ENCODE measurements around the gene GGT5.
"Not testable (repeated sequence)": the region's sequence is repeated elsewhere in the genome, so short reads cannot be mapped to it uniquely, and the experiment has no call there.

Gene GGT5

DNA sequence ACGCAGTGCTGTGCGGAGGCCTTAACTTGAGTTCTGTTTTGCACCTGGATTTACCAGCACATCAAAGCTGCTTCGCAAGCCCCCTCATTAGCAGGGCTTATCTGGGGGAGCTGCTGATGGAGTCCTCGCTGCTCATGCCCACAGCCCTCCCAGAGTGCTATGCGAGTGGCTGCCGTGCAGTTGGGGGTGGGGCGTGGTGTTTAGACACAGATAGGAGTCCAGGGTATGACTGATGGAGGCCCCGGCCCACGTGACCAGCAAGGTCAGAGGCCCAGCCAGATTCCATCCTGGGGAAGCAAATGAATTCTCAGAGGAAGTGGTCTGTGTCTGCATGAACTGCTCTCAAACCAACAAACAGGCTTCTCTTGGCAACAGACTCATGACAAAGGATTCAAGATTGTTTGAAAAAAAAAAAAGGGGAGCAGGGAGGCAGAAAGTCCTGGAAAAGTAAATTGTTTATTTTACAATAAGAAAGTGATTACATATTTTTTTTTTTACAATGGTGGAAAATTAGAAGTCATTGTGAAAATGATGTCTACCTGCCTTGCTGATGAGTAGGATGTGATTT lies 19.5 kb upstream of the GGT5 start:
- in situ Hi-C loops (cut with MboI; ENCODE audit: low sequenced_read_pairs), result not testable (repeated sequence)

DNA sequence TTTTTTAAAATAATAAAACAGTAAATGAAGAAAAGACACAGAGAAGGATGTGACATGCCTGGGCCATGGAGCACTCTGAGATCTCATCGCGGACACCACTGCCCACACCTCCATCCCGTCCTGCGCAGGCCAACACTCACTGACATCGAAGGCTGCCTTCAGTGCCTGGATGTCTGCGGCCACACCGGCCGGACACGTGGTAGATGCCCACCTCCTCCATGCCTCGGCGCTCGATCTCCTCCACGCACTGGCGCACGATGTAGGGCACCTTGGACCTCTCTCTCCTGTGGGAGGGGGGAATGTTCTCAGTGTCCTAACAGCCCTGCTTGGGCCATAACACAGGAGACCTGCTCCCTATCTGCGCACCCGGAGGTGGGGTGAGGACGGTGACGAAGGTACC lies 18.6 kb upstream of the GGT5 start:
- in situ Hi-C loops (cut with MboI; ENCODE audit: low sequenced_read_pairs), result not testable (repeated sequence)

DNA sequence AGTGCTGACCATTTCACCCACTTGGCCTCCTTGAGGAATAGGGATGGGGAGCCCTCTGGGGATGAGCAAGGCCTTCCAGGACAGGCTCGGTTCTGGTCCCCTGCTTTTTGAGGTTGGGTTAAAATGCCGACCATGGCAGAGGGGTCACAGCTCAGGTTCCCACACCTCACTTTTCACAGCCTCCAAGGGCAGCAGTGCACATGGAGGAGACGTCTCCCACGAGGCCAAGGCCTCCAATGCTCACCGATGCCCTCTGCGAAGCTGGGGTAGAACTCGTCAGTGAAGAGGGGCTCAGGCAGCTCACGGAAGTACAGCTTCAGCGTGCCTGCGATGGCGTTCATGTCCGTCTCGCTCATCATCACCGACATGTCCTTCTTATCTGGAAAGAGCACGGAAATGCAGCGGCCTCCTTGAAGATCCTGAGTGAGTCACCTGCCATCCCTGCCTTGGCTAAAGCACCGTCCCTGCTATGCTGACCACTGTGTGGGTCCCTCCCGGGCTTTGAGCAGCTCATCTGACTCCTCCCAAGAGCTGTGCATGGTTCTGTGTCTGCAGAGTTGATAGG lies 17.4 kb upstream of the GGT5 start:
- in situ Hi-C loops (cut with MboI; ENCODE audit: low sequenced_read_pairs), result not testable (repeated sequence)

DNA sequence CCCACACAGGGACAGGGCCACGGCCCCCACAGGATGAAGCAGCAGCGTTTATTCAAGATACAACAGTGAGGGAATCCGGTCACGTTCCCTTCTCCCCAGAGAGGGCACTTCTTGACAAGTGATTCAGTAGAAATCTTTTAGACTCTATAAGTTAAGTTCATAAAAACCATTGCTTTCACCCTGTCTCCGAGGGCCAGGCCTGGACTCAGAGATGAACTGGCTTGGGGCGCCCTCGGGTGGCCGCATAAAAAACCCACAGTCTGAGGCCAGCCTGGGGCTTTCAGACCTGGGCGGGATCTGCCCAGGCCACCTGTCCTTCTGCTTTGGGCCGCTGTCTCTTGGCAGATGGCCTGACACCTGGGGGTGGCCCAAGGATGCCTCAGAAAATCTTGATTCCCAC lies 14.6 kb upstream of the GGT5 start:
- in situ Hi-C loops (cut with MboI; ENCODE audit: low sequenced_read_pairs), result not testable (repeated sequence)

DNA sequence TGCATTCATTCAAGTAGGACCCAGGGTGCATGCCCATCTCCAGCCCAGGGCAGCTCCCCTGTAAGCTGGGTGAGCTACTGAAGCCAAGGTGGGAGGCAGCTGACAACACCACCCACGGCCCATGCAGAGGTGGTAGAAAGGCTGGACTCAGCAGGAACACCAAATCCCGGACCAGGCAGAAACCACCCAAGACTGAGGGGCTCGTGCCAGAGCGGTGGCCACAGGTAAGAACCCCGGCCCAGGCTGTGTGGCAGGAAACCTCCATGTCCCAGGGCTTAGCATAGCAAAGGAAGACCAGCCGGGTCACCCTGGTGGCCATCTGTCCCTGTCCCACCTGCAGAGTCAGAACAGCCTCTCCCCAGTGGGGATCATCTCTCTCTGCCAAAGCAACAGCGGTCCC lies 11.9 kb upstream of the GGT5 start:
- in situ Hi-C loops (cut with MboI; ENCODE audit: low sequenced_read_pairs), result not testable (repeated sequence)

DNA sequence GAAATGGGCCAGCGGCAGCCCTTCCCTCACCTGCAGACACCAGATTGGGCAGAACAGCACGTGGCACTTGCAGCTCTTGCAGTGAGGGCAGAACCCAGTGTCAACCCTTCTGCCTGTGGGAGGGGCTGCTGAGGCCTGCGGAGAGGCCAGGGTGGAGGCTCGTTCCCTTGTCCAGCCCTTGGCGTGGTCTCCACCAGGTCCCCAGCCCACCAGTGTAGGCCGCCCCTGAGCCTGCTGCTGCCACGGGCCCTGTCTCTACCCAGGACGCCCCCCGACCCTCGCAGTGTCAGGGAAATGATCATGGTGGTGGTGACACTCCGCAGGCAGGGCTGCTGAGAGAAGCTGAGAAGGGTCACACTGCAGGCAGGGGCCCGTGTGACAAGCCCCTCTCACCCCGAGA lies 11.3 kb upstream of the GGT5 start:
- in situ Hi-C loops (cut with MboI; ENCODE audit: low sequenced_read_pairs), result not testable (repeated sequence)

DNA sequence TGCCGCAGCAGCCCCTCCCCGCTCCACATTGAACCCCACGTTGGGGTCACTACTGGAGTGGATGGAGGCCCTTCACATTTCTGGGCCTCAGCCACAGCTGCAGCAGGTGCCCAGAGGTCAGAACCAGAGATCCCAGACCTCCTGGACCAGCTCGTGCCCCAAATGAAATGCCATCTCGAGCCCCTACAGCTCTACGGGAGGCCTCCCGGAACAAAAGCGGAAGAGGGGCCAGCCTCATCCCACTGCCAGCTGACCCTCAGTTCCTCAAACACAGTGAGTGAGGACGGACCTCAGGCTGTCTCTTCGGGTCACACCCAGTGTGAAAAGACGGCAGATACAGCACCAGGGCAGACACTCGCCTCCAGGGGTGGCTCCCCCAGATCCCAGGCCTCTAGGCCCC lies 8.2 kb upstream of the GGT5 start:
- in situ Hi-C loops (cut with MboI; ENCODE audit: low sequenced_read_pairs), result not testable (repeated sequence)

DNA sequence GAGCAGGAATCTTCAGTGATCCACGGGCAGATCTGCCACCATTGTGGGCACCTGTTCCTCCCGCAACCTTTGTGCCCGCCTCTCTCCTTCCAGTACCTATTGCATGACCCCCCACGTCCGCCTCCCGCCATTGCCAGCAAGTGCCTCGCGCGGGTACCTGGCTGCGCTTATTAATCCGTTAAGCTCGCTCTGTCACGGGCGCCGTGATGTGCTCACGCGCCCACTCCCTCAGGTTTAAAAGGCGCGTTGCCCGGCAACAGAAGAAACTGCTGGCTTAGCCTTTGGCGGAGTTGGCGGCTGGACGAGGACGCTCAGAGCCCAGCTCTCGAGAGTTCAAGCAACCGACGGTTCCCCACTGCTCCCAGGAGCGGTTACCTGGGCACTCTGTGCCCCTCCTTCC lies 6.4 kb upstream of the GGT5 start:
- in situ Hi-C loops (cut with MboI; ENCODE audit: low sequenced_read_pairs), result not testable (repeated sequence)

DNA sequence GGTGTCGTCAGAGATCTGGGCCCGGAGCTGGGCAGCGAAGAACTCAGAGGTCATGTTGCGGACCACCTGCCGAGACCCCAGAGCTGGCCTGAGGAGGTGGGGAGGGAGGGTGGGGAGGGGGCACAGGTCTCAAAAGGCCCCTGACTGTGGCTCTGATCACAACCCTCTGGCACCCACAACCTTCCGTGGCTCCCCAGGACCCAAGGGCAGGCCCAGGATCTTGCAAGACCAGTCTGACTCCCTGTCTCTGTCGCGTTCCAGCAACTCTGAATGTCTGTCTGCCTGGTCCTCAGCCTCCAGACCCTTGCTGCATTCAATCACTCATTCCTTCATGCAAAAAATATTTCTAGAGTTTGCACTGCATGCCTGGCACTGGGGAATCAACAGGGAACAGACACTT lies 4.5 kb upstream of the GGT5 start:
- in situ Hi-C loops (cut with MboI; ENCODE audit: low sequenced_read_pairs), result not testable (repeated sequence)

DNA sequence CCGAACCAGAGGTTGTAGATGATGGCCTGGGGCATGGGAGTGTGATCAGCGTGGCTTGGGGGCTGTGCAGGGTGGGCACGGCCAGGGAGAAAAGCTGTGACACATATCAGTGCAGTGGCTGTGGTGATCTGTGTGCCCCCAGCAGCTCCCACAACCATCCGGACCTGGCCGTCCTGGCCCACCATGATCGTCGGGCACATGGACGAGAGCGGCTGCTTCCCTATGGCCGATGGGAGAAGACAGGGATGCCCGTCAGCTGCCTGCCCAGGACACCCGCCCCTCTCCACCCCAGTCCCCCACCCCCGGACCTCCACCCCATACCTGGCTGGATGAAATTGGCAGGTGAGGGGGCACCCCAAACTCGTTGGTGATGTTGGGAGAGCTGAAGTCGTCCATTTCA lies 3.7 kb upstream of the GGT5 start:
- in situ Hi-C loops (cut with MboI; ENCODE audit: low sequenced_read_pairs), result not testable (repeated sequence)

DNA sequence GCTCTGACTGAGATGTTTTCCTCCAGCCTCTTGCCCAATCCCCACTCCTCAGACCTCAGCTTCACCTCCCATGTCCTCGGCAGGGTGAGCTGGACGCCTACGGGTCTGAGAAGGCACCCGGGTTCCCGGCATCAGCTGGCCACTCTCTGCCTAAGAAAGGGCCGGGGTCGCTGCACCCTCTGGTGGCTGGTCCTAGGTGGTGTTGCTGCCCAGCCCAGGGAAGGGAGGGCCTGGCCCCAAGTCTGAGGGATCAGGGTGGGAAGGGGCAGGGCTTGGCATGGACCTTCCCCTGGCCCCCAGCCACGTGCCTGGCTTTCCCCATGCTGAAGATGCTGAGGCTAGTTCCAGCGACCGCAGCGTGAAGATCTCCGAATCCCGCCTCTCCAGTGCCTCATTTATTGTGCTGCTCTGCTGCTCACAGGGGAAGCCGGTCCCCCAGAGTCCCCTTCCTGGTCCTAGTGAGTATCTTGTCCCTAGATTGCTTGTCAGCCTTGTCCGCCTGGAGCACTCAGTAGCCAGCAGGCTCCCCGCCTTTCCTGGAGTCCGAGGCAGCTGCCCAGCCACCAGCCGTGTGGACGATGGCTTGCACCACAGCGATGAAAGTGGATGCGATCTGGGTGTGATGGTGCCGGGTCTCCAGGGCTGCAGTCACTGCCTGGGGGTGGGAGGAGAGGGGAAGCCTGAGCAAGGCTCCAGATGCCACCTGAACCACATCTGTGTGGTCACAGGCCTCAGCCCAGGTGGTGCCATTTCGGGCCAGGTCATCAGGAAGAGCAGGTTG lies 2.9 kb upstream of the GGT5 start:
- in situ Hi-C loops (cut with MboI; ENCODE audit: low sequenced_read_pairs), result no loop called here

DNA sequence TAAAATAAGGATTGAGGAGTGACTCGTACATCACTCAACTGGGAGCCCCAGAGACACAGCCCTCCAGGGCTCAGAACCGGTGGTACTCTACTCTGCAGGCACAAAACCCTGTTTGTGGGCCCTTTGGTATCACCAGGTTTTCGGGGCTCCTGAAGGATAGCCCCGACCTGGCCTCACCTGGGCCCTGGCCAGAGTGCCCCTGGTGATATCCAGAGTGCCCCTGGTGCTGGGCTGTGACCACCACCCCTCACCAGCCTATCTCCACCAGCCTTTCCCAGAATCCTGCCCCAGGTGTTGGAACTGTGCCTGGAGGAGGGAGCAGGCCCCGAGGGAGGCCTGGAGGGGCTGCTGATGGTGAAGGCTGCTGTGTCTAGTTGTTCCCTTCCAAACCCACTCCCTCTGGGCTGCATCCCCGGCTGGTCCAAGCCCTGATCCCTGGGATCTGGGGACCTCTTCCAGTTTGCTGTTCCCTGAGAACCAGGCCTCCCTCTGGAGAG lies 2.2 kb upstream of the GGT5 start:
- in situ Hi-C loops (cut with MboI; ENCODE audit: low sequenced_read_pairs), result no loop called here

DNA sequence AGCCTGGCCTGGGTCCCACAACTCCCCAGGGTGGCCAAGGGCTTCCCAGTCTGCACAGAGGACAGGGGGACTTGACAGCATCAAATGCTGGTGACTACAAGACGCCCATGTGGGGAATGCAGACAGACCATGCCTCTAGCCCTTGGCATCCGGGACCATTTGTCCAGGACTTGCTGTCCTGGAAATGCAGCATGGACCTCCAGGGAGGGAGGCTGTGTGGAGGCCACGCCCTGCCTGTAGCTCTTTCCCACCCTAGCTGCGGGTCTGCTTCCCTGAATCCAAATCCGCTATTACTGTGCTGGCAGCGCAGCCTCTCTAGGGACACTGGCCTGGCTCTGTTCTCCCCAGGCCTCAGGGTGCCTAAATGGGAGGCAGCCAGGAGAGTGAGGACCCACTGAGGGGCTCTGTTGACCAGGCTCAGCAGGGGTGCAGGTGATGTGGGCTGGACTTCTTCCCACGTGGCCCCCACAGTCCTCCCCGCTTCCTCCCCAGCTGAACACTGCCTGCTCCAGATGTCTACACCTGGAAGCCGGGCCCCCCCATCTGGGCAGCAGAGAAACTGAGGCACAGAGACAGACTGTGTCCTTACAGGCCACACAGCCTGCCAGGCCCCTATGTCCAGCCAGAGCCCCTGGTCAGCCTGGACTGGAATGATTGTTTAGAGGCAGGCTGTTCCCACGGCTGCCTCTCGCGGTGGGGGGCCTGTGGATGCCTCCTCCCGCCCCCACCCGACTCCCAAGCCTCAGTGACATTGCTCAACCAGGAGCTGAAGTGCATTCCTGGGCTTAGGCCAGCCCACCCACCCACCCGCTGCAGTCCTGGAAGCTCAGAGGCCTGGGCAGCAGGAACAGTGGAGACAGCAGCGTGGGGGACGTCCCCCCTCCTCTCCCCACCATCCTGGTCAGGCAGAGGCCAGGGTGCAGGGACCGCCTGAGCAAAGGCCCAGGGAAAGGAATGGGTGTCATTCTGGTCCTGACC lies 991 bp upstream of the GGT5 start:
- in situ Hi-C loops (cut with MboI; ENCODE audit: low sequenced_read_pairs), result not testable (repeated sequence)

DNA sequence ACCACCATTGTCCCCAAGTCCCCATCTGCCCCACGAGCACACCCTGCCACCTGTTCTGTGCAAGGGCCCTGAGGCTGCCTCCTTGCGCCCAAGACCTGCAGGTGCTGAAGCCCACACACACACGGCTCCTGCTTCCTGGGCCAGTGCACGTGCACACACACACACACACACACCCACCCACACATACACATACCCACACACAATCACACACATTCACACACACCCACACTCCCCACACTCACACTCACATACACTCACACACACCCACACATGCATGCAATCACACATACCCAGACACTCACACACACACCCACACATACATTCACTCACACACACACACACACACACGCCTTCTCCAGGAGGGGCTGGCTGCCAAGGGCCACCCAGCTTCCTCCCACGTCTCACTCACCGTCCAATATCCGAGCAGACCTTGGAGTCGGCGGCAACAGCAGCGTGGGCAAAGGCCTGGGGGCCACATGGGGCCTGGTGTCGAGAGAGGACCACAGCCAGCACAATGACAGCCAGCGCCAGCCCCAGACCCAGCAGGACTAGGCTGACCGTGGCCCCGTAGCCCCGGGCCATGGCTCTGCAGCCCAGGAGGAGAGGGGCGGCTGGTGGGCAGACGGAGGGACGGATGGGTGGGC lies 616 bp downstream of the GGT5 start:
- in situ Hi-C loops (cut with MboI; ENCODE audit: low sequenced_read_pairs), result no loop called here

DNA sequence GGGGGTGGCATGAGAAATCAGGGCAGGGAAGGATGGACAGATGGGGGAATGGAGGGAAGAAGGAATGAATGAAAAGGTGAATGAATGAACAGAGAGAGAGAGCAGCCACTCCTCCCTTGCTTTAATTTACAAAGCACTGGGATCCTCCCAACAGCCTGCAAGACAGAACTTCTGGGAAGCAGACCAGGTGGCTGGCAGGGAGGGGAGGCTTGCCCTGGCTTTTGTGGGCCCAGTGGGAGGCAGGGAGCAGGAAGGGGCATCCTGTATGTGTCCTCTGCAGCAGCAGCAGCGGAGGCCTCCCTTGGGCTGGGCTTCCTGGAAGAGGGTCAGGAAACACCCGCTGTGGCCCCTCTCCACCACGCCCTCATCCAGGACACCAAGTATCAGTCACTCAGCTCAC lies 1.5 kb downstream of the GGT5 start:
- in situ Hi-C loops (cut with MboI; ENCODE audit: low sequenced_read_pairs), result not testable (repeated sequence)

DNA sequence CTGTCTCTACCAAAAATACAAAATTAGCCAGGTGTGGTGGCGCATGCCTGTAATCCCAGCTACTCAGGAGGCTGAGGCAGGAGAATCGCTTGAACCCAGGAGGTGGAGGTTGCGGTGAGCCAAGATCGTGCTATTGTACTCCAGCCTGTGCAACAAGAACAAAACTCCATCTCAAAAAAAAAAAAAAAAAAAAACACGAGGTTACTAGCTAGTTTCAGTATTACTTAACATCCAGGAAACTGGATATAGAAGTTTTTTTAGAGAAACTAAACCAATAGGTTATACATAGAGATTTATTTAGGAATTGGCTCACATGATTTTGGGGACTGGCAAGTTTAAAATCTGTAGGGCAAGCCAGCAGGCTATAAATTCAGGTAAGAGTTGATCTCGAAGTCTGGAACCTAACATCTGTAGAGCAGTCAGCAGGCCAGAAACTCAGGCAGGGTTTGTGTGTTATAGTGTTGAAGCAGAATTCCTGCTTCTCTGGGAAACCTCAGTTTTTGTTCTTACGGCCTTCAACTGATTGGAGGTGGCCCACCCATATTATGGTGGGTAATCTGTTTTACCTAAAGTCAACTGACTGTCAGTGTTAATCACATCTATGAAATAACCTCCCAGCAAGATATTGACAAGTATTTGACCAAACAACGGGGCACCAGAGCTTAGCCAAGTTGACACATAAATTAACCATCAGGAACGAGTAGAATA lies 3.7 kb downstream of the GGT5 start:
- in situ Hi-C loops (cut with MboI; ENCODE audit: low sequenced_read_pairs), result not testable (repeated sequence)

DNA sequence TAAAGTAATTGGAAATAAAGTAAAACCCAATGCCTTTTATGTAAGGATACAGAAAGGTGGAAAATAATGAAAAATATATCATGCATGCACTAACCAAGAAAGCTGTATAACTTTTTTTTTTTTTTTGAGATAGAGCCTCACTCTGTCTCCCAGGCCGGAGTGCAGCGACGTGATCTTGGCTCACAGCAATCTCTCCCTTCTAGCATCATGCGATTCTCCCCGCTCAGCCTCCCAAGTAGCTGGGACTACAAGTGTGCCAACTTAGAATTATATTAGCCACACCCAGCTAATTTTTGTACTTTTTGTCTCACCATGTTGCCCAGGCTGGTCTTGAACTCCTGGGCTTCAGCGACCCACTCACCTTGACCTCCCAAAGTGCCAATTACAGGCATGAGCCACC lies 4.5 kb downstream of the GGT5 start:
- in situ Hi-C loops (cut with MboI; ENCODE audit: low sequenced_read_pairs), result no loop called here

DNA sequence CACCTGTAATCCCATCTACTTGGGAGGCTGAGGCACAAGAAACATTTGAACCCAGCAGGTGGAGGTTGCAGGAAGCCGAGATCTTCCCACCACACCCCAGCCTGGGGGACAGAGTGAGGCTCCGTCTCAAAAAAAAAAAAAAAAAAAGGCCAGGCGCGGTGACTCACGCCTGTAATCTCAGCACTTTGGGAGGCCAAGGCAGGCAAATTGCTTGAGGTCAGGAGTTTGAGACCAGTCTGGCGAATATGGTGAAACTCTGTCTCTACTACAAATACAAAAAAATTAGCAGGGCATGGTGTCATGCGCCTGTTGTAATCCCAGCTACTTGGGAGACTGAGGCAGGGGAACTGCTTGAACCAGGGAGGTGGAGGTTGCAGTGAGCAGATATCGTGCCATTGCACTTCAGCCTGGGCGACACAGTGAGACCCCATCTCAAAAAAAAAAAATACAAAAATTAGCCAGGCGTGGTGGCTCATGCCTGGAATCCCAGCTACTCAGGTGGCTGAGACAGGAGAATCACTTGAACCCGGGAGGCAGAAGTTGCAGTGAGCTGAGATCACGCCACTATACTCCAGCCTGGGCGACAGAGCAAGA lies 6.7 kb downstream of the GGT5 start:
- in situ Hi-C loops (cut with MboI; ENCODE audit: low sequenced_read_pairs), result not testable (repeated sequence)

DNA sequence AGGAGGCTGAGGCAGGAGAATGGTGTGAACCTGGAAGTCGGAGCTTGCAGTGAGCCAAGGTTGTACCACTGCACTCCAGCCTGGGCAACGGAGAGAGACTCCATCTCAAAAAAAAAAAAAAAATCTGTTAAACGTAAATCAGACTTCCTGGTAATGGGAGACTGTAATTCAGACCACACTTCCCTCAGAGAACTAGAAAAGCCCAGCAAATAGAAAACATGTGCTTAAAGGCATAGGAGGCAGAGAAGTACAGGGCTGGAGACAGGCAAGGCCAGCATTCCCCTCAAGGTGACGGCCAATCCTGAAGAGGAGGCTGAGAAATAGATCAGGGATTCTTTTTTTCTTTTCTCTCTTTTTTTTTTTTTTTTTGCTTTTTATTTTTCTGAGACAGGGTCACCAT lies 8.2 kb downstream of the GGT5 start:
- in situ Hi-C loops (cut with MboI; ENCODE audit: low sequenced_read_pairs), result no loop called here

DNA sequence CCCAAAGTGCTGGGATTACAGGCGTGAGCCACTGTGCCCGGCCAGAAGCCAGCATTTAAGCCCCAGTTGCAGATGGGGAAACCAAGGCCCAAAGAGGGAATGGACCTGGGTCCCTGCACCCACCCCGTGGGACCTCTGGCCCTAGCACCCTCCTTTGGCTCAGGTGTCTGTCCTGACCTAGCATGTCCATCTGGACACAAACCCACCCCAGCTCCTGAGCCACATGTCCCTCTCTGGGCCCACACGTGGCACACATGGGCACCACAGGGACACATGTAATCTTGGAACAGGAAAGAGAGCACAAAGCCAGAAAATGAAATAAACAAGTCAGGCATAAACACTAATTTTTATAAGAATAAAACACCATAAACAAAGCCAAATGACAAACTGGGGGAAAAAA lies 9.6 kb downstream of the GGT5 start:
- in situ Hi-C loops (cut with MboI; ENCODE audit: low sequenced_read_pairs), result no loop called here

Data from HL-60/S4 (cell line).